Measurements from ENCODE around the gene PRPF6. TPM values are rescaled to one million over a fixed set of nuclear protein-coding genes. Genes with fewer than 3 reads are reported as not detected.

The PRPF6 gene
- total and polyA plus RNA-seq, 2 of the 13 experiments (the other 11 are each of a cell fraction or from before 2014, with no cell fraction given), result 63.7 to 101 TPM

- TF ChIP-seq HMGXB3 (CRISPR knock-in tag; IDR thresholded peaks at IDR 0.05; ENCODE audit: borderline replicate concordance) (no peak), ZNF777 (CRISPR knock-in tag; IDR thresholded peaks at IDR 0.05) (no peak), MTF2 (CRISPR knock-in tag; IDR thresholded peaks at IDR 0.05; ENCODE audit: borderline replicate concordance) (0 out of 2 replicates have a peak, but pooled peaks have one; percentile 57), TCF7L2 (IDR thresholded peaks at IDR 0.05; ENCODE audit: low read depth, low read length) (no peak), TARDBP (CRISPR knock-in tag; IDR thresholded peaks at IDR 0.05) (no peak), ZNF160 (CRISPR knock-in tag; IDR thresholded peaks at IDR 0.05) (no peak), TBL1XR1 (IDR thresholded peaks at IDR 0.05; ENCODE audit: borderline replicate concordance, low read length, partially characterized antibody) (no peak), NR0B2 (CRISPR knock-in tag; IDR thresholded peaks at IDR 0.05) (peak; percentile 80; the same call in 1 of the 2 replicates), RORA (CRISPR knock-in tag; IDR thresholded peaks at IDR 0.05) (no peak), ZNF225 (CRISPR knock-in tag; IDR thresholded peaks at IDR 0.05) (peak; percentile 66), AGO2 (optimal IDR thresholded peaks at IDR 0.05; ENCODE audit: low read depth, low read length) (peak; percentile 71), HDAC1 (CRISPR knock-in tag; IDR thresholded peaks at IDR 0.05) (no peak), ZSCAN9 (CRISPR knock-in tag; IDR thresholded peaks at IDR 0.05; ENCODE audit: borderline replicate concordance) (no peak), ZNF407 (CRISPR knock-in tag; IDR thresholded peaks at IDR 0.05; ENCODE audit: not compliant biosample characterization) (no peak), SUZ12 (IDR thresholded peaks at IDR 0.05; ENCODE audit: low read depth, low read length) (no peak)
These were observed 42.6 kb downstream of the PRPF6 start (continued) for GRCh38 chr20:64023361-64024140.

Measured in HepG2 (cell line).